ENCODE data around the gene RAD9B. TPM values are rescaled to one million over a fixed set of nuclear protein-coding genes. Genes with fewer than 3 reads are reported as not detected.

Gene RAD9B
- polyA plus RNA-seq, 3 donors = 1.1 to 3.0 (median 1.3) TPM

GRCh38 chr12:110540048-110540447, 37.9 kb downstream of the RAD9B start:
- no peak overlapping the region for H2AFZ ChIP-seq (ENCODE audit: insufficient read depth, low read depth, low read length, poor library complexity, severe bottlenecking)
- H3K9me3 ChIP-seq (replicated peaks in 1 of 2; ENCODE audit: control insufficient read depth in 1 of 2, insufficient read depth in 1 of 2, low read length in 2 of 2) = no peaks in the 10 kb centered on the region
- peak overlapping the region in 1 of 2 donors; percentile 15 for H3K27ac ChIP-seq (ENCODE audit: low read depth in 1 of 2, low read length in 2 of 2)
- no peak overlapping the region for H3K4me2 ChIP-seq (replicated peaks; ENCODE audit: extremely low read depth, low read length, poor library complexity, severe bottlenecking)
- Mint-ChIP-seq H3K4me1 (peaks cover 5% of the 10 kb centered on the region), H3K27ac (peak overlapping the region in 1 of 7 donors; percentile 36), H3K36me3 (peaks cover 65 to 99% of the 10 kb centered on the region in 2 donors), H3K27me3 (ENCODE audit: low read depth in 3 of 3) (no peaks in the 10 kb centered on the region), H3K4me3 (no peak overlapping the region), H3K9me3 (no peaks in the 10 kb centered on the region)
- no peaks in the 10 kb centered on the region for H3K27me3 ChIP-seq (ENCODE audit: control insufficient read depth in 2 of 2, insufficient read depth in 2 of 2, low read length in 2 of 2)
- H3K4me1 ChIP-seq (ENCODE audit: control insufficient read depth in 1 of 2, insufficient read depth in 2 of 2, low read length in 2 of 2) = no peaks in the 10 kb centered on the region
- WGBS (ENCODE audit: insufficient coverage) = 100% methylated on average over 3 of the region's 8 CpGs
- H4K20me1 ChIP-seq (ENCODE audit: insufficient read depth, low read length) = peaks cover 98% of the 10 kb centered on the region
- peaks cover 48% of the 10 kb centered on the region for H3K79me2 ChIP-seq (ENCODE audit: insufficient read depth, low read length)
- no peak for TF ChIP-seq CTCF (IDR thresholded peaks at IDR 0.05)
- H3K9ac ChIP-seq (ENCODE audit: insufficient read depth, low read length, poor library complexity, severe bottlenecking) = no peak overlapping the region
- intact Hi-C loops (cut with micrococcal nuclease) = no loop called here
- H3K4me3 ChIP-seq (replicated peaks in 1 of 3; ENCODE audit: low read depth in 2 of 3, low read length in 3 of 3) = no peak overlapping the region
- DNase-seq = no peak
- H3K36me3 ChIP-seq (replicated peaks in 1 of 2; ENCODE audit: control insufficient read depth in 1 of 2, insufficient read depth in 2 of 2, low read length in 2 of 2) = peaks cover 59 to 99% of the 10 kb centered on the region in 2 donors

GRCh38 chr12:110543252-110543959, 41.3 kb downstream of the RAD9B start:
- Mint-ChIP-seq H3K27ac (peak overlapping the region in 4 of 7 donors; percentile 10 to 79 (median 48)), H3K4me1 (peaks cover 23% of the 10 kb centered on the region), H3K36me3 (peaks cover 58 to 88% of the 10 kb centered on the region in 2 donors), H3K9me3 (no peaks in the 10 kb centered on the region), H3K27me3 (ENCODE audit: low read depth in 3 of 3) (no peaks in the 10 kb centered on the region), H3K4me3 (no peak overlapping the region)
- Histone ChIP-seq H3K27ac (ENCODE audit: low read depth in 1 of 2, low read length in 2 of 2) (no peak overlapping the region), H3K27me3 (ENCODE audit: control insufficient read depth in 2 of 2, insufficient read depth in 2 of 2, low read length in 2 of 2) (no peaks in the 10 kb centered on the region), H2AFZ (ENCODE audit: insufficient read depth, low read depth, low read length, poor library complexity, severe bottlenecking) (no peak overlapping the region), H3K9ac (ENCODE audit: insufficient read depth, low read length, poor library complexity, severe bottlenecking) (no peak overlapping the region), H3K4me3 (replicated peaks in 1 of 3; ENCODE audit: low read depth in 2 of 3, low read length in 3 of 3) (no peak overlapping the region), H4K20me1 (ENCODE audit: insufficient read depth, low read length) (peaks cover 100% of the 10 kb centered on the region), H3K36me3 (replicated peaks in 1 of 2; ENCODE audit: control insufficient read depth in 1 of 2, insufficient read depth in 2 of 2, low read length in 2 of 2) (peaks cover 33 to 97% of the 10 kb centered on the region in 2 donors), H3K4me2 (replicated peaks; ENCODE audit: extremely low read depth, low read length, poor library complexity, severe bottlenecking) (no peak overlapping the region), H3K4me1 (ENCODE audit: control insufficient read depth in 1 of 2, insufficient read depth in 2 of 2, low read length in 2 of 2) (peaks cover 0 to 12% of the 10 kb centered on the region in 2 donors), H3K9me3 (replicated peaks in 1 of 2; ENCODE audit: control insufficient read depth in 1 of 2, insufficient read depth in 1 of 2, low read length in 2 of 2) (no peaks in the 10 kb centered on the region), H3K79me2 (ENCODE audit: insufficient read depth, low read length) (peaks cover 69% of the 10 kb centered on the region)
- intact Hi-C loops (cut with micrococcal nuclease) = no loop called here
- 98% methylated on average over 6 of the region's 7 CpGs for WGBS (ENCODE audit: insufficient coverage)
- TF ChIP-seq CTCF (IDR thresholded peaks at IDR 0.05) = no peak
- no peak for DNase-seq
